ENCODE measurements around the gene TWF1. TPM values are rescaled to one million over a fixed set of nuclear protein-coding genes. Genes with fewer than 3 reads are reported as not detected.
A peak's percentile ranks its signal among the peaks of the same experiment; 100 is the strongest.
"Not testable (repeated sequence)": the region's sequence is repeated elsewhere in the genome, so short reads cannot be mapped to it uniquely, and the experiment has no call there.

The TWF1 gene
- total RNA-seq, 1 experiment from 2014 or later, result 28.4 TPM

DNA sequence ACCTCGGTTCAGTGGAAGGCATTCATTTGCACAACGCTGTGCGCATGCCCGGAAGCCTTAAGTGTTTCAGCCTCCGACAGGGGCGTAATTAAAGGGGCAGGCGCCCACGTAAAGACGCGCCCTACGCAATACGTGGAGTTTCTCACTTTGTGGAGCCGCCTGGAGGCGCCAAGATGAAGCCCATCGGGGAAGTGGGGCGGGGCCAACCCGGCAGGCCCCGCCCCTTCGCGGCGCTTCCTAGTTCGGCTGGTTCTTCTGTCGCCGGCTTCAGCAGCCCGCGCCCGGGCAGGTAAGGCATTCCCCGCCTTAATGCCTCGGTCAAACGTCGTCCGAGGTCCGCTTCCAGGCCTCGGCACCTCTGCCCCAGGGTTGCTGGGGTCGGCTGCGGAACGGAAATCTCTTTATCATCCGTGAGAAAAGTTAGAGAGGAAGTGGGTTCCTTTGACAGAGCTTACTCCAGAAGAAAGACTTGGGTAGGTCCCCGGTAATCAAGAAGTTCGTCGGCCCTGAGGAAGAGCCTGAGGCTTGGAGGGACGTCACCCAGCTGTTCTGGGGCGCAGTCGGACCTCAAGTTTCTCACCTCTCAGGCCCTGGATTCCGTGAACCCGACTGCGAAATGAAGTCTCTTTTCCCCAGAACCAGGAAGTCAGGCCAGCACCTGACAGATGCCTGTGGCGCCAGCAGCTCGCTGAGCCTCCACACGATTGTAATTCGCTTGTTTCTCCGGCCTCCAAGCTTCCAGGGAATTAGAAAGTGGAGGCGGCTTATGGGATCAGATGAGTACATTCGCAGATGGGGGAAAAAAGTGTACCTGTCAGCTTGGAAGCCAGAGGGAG is 47.2 kb downstream of the TWF1 start, which contains the start of the genes IRAK4 and PUS7L (continued):
- TF ChIP-seq, protein P1, sequence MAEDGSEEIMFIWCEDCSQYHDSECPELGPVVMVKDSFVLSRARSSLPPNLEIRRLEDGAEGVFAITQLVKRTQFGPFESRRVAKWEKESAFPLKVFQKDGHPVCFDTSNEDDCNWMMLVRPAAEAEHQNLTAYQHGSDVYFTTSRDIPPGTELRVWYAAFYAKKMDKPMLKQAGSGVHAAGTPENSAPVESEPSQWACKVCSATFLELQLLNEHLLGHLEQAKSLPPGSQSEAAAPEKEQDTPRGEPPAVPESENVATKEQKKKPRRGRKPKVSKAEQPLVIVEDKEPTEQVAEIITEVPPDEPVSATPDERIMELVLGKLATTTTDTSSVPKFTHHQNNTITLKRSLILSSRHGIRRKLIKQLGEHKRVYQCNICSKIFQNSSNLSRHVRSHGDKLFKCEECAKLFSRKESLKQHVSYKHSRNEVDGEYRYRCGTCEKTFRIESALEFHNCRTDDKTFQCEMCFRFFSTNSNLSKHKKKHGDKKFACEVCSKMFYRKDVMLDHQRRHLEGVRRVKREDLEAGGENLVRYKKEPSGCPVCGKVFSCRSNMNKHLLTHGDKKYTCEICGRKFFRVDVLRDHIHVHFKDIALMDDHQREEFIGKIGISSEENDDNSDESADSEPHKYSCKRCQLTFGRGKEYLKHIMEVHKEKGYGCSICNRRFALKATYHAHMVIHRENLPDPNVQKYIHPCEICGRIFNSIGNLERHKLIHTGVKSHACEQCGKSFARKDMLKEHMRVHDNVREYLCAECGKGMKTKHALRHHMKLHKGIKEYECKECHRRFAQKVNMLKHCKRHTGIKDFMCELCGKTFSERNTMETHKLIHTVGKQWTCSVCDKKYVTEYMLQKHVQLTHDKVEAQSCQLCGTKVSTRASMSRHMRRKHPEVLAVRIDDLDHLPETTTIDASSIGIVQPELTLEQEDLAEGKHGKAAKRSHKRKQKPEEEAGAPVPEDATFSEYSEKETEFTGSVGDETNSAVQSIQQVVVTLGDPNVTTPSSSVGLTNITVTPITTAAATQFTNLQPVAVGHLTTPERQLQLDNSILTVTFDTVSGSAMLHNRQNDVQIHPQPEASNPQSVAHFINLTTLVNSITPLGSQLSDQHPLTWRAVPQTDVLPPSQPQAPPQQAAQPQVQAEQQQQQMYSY (CRISPR knock-in tag; IDR thresholded peaks at IDR 0.05), result no peak
- no peak for TF ChIP-seq ATF1 (CRISPR knock-in tag; IDR thresholded peaks at IDR 0.05)
- TF ChIP-seq ZNF263 (CRISPR knock-in tag; IDR thresholded peaks at IDR 0.05; ENCODE audit: low read depth), result no peak
- TF ChIP-seq, protein P2, sequence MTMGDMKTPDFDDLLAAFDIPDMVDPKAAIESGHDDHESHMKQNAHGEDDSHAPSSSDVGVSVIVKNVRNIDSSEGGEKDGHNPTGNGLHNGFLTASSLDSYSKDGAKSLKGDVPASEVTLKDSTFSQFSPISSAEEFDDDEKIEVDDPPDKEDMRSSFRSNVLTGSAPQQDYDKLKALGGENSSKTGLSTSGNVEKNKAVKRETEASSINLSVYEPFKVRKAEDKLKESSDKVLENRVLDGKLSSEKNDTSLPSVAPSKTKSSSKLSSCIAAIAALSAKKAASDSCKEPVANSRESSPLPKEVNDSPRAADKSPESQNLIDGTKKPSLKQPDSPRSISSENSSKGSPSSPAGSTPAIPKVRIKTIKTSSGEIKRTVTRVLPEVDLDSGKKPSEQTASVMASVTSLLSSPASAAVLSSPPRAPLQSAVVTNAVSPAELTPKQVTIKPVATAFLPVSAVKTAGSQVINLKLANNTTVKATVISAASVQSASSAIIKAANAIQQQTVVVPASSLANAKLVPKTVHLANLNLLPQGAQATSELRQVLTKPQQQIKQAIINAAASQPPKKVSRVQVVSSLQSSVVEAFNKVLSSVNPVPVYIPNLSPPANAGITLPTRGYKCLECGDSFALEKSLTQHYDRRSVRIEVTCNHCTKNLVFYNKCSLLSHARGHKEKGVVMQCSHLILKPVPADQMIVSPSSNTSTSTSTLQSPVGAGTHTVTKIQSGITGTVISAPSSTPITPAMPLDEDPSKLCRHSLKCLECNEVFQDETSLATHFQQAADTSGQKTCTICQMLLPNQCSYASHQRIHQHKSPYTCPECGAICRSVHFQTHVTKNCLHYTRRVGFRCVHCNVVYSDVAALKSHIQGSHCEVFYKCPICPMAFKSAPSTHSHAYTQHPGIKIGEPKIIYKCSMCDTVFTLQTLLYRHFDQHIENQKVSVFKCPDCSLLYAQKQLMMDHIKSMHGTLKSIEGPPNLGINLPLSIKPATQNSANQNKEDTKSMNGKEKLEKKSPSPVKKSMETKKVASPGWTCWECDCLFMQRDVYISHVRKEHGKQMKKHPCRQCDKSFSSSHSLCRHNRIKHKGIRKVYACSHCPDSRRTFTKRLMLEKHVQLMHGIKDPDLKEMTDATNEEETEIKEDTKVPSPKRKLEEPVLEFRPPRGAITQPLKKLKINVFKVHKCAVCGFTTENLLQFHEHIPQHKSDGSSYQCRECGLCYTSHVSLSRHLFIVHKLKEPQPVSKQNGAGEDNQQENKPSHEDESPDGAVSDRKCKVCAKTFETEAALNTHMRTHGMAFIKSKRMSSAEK (CRISPR knock-in tag; IDR thresholded peaks at IDR 0.05; ENCODE audit: borderline replicate concordance), result no peak
- TF ChIP-seq ZNF121 (CRISPR knock-in tag; IDR thresholded peaks at IDR 0.05), result no peak
- TF ChIP-seq NR3C1 (CRISPR knock-in tag; conservative IDR thresholded peaks at IDR 0.05; ENCODE audit: low read depth), result no peak
- 0 out of 2 replicates have a peak, but pooled peaks have one; percentile 25 for TF ChIP-seq USF1 (CRISPR knock-in tag; IDR thresholded peaks at IDR 0.05)

DNA sequence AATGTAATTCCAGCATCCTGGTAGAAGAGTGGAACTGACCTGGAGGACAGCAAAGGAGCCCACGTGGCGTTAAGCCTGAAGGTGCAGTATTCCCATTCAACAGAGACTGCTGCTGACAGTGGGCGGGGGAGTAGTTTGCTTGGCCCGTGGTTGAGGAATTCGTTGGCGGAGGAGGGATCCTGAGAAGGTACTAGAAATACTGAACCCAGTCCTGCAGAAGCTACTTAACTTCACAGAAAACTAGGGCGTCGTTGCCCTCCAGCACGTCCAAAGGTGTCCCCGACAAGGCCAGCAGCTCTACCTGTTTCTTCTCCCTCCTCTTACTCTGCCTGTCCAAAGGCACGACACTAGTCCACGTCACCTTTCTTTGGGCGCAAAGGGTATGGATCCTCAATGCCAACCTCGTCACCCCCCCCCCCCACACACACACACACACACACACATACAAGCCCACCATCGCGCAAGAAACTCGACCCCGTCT is 47.8 kb downstream of the TWF1 start:
- ChIA-PET POLR2A (interaction anchor here (0.5 to 2.2 kb wide), 2 partner anchors 30 to 47 kb away, joined by 3 to 9 read pairs; partner anchors contain the start of gene TWF1), CTCF (interaction anchor here (1.0 to 2.6 kb wide), 5 partner anchors 10 to 124 kb away, joined by 3 to 13 read pairs (median 4); partner anchors contain the start of gene TWF1)
- Mint-ChIP-seq H3K27me3 (ENCODE audit: low read depth) (no peaks in the 10 kb centered on the region), H3K36me3 (peaks cover 12% of the 10 kb centered on the region), H3K27ac (0 out of 2 replicates have a peak overlapping the region, but pooled peaks have one; percentile 6), H3K4me1 (peaks cover 37% of the 10 kb centered on the region), H3K4me3 (peak overlapping the region; percentile 87), H3K9me3 (no peaks in the 10 kb centered on the region)
- DNase-seq (ENCODE audit: low spot score), result peak; percentile 16
- peak; percentile 16 for ATAC-seq
- TF ChIP-seq, protein P3, sequence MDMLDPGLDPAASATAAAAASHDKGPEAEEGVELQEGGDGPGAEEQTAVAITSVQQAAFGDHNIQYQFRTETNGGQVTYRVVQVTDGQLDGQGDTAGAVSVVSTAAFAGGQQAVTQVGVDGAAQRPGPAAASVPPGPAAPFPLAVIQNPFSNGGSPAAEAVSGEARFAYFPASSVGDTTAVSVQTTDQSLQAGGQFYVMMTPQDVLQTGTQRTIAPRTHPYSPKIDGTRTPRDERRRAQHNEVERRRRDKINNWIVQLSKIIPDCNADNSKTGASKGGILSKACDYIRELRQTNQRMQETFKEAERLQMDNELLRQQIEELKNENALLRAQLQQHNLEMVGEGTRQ (CRISPR knock-in tag; IDR thresholded peaks at IDR 0.05), result no peak
- no peak for TF ChIP-seq FOXJ3 (CRISPR knock-in tag; IDR thresholded peaks at IDR 0.05; ENCODE audit: borderline replicate concordance)
- TF ChIP-seq, protein P4, sequence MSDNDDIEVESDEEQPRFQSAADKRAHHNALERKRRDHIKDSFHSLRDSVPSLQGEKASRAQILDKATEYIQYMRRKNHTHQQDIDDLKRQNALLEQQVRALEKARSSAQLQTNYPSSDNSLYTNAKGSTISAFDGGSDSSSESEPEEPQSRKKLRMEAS (CRISPR knock-in tag; IDR thresholded peaks at IDR 0.05), result peak; percentile 18; the same call in 1 of the 2 replicates

- H3K36me3 Mint-ChIP-seq, result peaks cover 24% of the 10 kb centered on the region
- ChIA-PET POLR2A (no interaction called here), CTCF (no interaction called here)
- DNase-seq (ENCODE audit: low spot score) (no peak), ATAC-seq (no peak)
- H3K27me3 Mint-ChIP-seq (ENCODE audit: low read depth), result no peaks in the 10 kb centered on the region
- TF ChIP-seq ZNF263 (CRISPR knock-in tag; IDR thresholded peaks at IDR 0.05; ENCODE audit: low read depth) (no peak), TEAD4 (CRISPR knock-in tag; IDR thresholded peaks at IDR 0.05) (no peak), NR2C2 (CRISPR knock-in tag; IDR thresholded peaks at IDR 0.05) (no peak), TEAD1 (CRISPR knock-in tag; IDR thresholded peaks at IDR 0.05) (no peak)
- no peak overlapping the region for H3K27ac Mint-ChIP-seq
- no peak overlapping the region for H3K4me3 Mint-ChIP-seq
- peaks cover 8% of the 10 kb centered on the region for H3K4me1 Mint-ChIP-seq
- peaks cover 11% of the 10 kb centered on the region for H3K9me3 Mint-ChIP-seq
These were observed 52.1 kb downstream of the TWF1 start for GRCh38 chr12:43754015-43754414.

GRCh38 chr12:43751360-43751759 is 54.8 kb downstream of the TWF1 start:
- CTCF ChIA-PET; ATAC-seq; H3K4me1 Mint-ChIP-seq; H3K27ac Mint-ChIP-seq; DNase-seq (ENCODE audit: low spot score); H3K27me3 Mint-ChIP-seq (ENCODE audit: low read depth); POLR2A ChIA-PET; H3K4me3 Mint-ChIP-seq: not testable (repeated sequence)
- peaks cover 24% of the 10 kb centered on the region for H3K36me3 Mint-ChIP-seq
- peaks cover 11% of the 10 kb centered on the region for H3K9me3 Mint-ChIP-seq

All from WTC11 (cell line).